HG03060 (cell line): Measurements from ENCODE around the gene DOCK3.

ENCODE experiments used
- ATAC-seq: cut with Tn5 transposase; IDR thresholded peaks from one replicate; pipeline ENCODE4 v1.9.1; 2021; ENCODE audit warnings: low read depth, moderate number of reproducible peaks; ENCODE audit not compliant: unreplicated experiment

Gene DOCK3

GRCh38 chr3:50674349-50675178, at the start of gene DOCK3:
Gene DOCK3, plus strand, starts transcription at chr3:50674927. Its CDS starts 337 bp downstream, at chr3:50675264.
- no peak for ATAC-seq

- no peak for ATAC-seq
These were observed 49.2 kb upstream of the DOCK3 start for GRCh38 chr3:50625231-50626182.

- no peak for ATAC-seq
These were observed 48.3 kb upstream of the DOCK3 start for GRCh38 chr3:50626401-50626800.

DNA sequence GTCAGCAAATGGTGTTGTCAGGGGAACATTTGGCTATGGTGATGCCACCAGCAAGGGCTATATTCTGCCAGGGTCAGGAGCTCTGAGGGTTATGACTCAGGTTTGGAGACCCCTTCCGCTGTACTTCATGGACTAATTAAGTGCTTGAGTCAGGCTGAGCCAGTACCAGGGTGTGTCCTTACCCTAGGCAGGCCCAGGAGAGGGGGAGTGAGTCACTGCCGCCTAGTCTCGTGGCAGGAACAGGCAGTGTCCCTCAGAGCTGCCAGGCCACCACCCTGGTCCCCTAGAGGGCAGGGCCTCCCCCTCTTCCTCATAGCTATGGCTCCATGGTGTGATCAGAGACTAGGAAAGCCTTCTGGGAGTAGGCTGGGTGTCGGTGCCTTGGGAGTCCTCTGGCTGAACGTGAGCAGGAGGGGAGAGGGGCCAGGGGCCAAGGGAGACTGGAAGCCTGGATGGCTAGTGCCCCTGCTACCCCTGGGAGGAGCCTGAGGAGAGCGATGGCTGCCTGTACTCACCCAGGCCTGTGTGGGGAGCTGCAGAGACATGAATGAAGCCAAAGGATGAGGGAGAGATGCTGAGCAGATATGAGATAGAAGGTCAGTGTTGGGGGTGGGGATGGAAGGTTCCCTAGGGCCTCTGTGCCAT, 47.2 kb upstream of the DOCK3 start:
- ATAC-seq, result no peak

- no peak for ATAC-seq
These were observed 46.1 kb upstream of the DOCK3 start for GRCh38 chr3:50628601-50629000.

GRCh38 chr3:50630394-50630793, 44.3 kb upstream of the DOCK3 start:
- no peak for ATAC-seq

GRCh38 chr3:50630877-50631276, 43.9 kb upstream of the DOCK3 start:
- no peak for ATAC-seq

DNA sequence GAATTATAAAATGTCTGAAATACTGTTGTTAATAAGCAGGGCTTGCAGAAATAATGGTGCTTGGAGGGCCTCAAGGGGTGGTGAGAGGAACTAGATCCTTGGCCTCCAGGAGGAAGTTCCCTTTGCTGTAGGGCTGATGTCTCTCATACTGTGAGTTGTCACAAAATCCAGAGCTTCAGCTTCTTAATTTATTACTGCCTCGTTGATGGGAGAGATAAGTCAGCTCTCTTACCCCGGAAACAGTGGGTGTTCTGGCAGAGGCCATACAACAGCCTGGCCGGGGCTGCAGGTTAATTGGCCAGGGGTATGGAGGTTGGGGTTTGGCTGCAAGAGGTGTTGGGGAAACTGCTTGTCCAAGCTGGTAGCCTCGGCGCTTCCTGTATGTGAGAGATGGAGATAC, 42.3 kb upstream of the DOCK3 start:
- ATAC-seq, result no peak

- no peak for ATAC-seq
These were observed 41.4 kb upstream of the DOCK3 start for GRCh38 chr3:50633230-50633790.

DNA sequence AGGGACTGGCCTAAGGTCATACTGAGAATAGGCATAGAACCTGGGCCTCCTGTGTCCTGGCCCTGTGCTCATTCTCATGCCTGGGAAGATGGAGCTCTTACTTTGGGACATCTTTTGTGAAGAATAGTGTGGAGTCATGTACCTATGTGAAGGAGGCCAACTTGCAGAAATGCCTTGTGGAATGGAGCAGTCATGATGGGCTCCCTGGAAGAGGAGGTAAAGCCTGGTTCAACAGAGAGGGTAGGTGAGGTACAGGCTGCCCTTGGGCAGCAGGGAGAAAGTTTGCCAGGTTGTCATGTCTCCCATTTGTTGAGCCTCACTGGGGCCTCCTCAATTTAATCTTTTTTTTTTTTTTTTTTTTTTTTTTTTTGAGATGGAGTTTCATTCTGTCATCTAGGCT, 39.7 kb upstream of the DOCK3 start:
- ATAC-seq, result no peak

GRCh38 chr3:50637011-50637410, 37.7 kb upstream of the DOCK3 start:
- no peak for ATAC-seq

DNA sequence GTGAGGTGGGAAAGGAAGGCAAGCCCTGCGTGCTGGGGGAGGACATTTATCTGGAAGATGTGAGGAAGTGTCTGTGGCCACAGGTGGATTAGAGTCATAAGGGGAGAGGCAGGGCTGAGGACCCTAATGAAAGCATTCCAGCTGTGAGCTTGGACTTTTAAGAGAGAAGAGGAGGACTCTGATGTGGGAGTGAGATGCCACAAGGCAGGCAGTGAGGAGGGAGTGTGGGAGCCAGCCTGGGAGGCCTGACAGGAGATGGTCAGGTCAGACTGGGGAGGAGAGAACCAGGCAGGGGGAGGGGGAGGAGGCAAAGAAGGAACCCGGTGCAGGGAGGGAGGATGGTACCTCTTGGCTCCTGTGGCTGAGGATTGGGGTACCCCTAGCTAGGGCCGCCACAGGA, 36.8 kb upstream of the DOCK3 start:
- no peak for ATAC-seq

- no peak for ATAC-seq
These were observed 35.7 kb upstream of the DOCK3 start for GRCh38 chr3:50639055-50639494.

DNA sequence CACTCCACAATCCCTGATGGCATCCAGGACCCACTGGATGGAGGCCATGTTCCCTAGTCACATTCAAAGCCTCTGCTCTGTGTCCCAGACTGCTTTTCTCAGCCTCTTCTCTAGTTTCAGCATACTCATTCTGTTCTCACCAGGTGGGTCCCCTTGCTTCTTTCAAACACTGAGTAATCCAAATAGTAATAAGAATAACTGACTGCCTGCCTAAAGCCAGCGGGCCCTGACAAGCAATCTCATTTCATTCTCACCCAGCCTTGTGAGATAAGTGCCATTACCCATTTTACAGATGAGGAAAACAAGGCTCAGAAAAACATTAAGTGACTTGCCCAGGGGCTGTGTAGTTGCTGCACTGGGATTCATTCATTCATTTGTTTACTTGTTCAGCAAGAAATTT, 32.3 kb upstream of the DOCK3 start:
- ATAC-seq, result no peak

- no peak for ATAC-seq
These were observed 30.2 kb upstream of the DOCK3 start for GRCh38 chr3:50644561-50644960.

- ATAC-seq, result no peak
These were observed 29.3 kb upstream of the DOCK3 start for GRCh38 chr3:50645378-50645777.

- no peak for ATAC-seq
These were observed 26.4 kb upstream of the DOCK3 start for GRCh38 chr3:50648313-50648712.

DNA sequence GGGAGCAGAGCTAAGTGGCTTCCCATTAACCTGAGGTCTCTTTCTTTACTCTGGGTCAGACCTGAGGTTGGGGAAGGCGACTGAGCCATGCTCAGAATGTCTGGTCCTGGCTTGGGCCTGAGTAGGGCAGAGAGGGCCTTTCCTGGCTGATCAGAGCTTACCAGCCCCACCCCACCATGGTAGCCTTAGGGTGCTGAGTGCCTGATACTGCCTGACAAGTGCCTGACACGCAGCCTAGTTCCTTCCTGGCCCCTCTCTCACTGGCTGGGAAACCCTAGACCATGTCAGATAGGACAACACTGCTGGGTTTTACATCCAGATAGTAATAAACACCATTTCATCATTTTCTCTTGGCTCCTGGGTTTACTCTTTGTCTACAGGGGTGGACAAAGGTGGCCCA, 25.8 kb upstream of the DOCK3 start:
- no peak for ATAC-seq

DNA sequence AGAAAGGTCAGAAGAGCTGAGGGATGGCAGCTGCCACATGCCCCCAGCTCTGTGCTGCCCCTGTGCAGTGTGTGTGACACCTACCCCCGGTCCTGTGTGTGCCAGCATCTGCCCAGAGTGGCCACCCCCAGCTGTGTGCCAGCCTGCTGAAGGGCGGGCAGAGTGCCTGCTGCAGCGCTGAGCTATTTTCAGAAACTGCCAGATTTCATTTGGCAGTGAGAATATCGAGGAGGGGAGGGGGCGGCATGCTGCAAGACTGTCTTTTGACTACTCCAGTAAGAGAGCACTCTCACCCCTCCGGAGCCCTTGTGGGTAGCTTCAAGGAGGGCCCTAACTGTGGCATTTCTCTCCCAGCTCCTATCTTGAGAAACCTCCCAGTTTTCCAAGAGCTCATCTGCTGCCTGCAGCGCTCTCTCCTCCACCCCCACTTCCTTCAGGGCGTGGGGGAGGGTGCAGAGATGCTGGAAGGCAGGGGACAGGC, 25.2 kb upstream of the DOCK3 start:
- no peak for ATAC-seq

DNA sequence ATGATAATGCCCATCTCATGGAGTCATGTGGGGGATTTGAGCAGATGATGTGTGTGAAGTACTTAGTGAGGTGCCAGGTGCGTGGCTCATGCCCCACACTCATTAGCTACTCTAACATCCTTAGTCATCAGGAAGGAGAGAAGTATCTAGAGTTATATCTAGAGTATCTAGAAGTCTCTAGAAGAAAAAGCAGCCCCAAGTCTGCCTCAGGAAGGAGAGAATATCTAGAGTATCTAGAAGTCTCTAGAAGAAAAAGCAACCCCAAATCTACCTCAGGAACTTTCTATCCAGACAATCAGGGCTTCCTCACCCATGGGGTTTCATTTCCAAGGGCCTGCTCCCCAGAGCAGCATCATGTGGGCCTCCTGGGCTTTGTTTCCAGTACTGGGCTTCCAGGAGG, 24.7 kb upstream of the DOCK3 start:
- no peak for ATAC-seq
